GM12891 (cell line): ENCODE measurements around the gene ASIC5.

Experiments
- POLR2A ChIP-seq: IDR thresholded peaks from 2 replicates; pipeline ENCODE4 v1.6.1; 2011; ENCODE audit warnings: low read depth, low read length, control low read depth
- POLR2AphosphoS5 ChIP-seq: IDR thresholded peaks from 2 replicates; pipeline ENCODE4 v1.6.1; 2011; ENCODE audit warnings: low read depth, low read length, control low read depth

DNA sequence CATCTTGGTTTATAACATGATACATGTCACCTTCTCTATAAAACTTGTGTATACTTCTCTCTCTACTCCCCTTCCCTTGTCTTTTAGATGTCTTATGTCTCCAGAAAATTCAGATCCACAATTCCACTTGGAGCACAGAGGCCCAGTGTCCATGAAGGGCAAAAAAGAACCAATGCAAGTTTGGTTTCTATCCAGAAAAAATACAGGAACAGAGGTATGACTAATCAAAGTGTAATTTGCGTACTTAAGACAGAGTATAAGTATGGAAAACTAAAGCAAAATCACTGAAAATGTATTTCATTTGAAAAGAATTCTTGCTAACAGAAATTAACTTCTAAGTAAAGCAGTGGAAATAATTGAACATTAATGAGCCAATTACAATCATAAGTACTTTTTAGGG, 61.1 kb downstream of the ASIC5 start:
- TF ChIP-seq POLR2A (no peak), POLR2AphosphoS5 (no peak)
